IPS-20b (cell line): ENCODE measurements around the gene TM7SF3.
"Not testable (repeated sequence)": the region's sequence is repeated elsewhere in the genome, so short reads cannot be mapped to it uniquely, and the experiment has no call there.

ENCODE experiments used
- H3K27ac ChIP-seq: one replicate; pipeline ENCODE4 v1.5.1; 2013; ENCODE audit warnings: low read length
- H3K27me3 ChIP-seq: 2 replicates; pipeline ENCODE4 v1.6.1; 2013; ENCODE audit warnings: mild to moderate bottlenecking, low read length, inconsistent platforms; ENCODE audit not compliant: insufficient read depth
- H3K36me3 ChIP-seq: 2 replicates; pipeline ENCODE4 v1.6.1; 2013; ENCODE audit warnings: low read depth, mild to moderate bottlenecking, inconsistent platforms, low read length, moderate library complexity; ENCODE audit not compliant: insufficient read depth
- H3K4me1 ChIP-seq: 2 replicates; pipeline ENCODE4 v1.6.1; 2013; ENCODE audit warnings: mild to moderate bottlenecking, control low read depth, inconsistent platforms, low read length, moderate library complexity; ENCODE audit not compliant: insufficient read depth
- H3K4me3 ChIP-seq: 2 replicates; pipeline ENCODE4 v1.5.1; 2013; ENCODE audit warnings: mild to moderate bottlenecking, low read length, inconsistent platforms
- H3K9ac ChIP-seq: 2 replicates; pipeline ENCODE4 v1.6.1; 2013; ENCODE audit warnings: low read depth, mild to moderate bottlenecking, inconsistent platforms, low read length, moderate library complexity
- H3K9me3 ChIP-seq: 2 replicates; pipeline ENCODE4 v1.6.1; 2013; ENCODE audit warnings: mild to moderate bottlenecking, low read depth, low read length, inconsistent platforms; ENCODE audit not compliant: insufficient read depth

Gene TM7SF3

DNA sequence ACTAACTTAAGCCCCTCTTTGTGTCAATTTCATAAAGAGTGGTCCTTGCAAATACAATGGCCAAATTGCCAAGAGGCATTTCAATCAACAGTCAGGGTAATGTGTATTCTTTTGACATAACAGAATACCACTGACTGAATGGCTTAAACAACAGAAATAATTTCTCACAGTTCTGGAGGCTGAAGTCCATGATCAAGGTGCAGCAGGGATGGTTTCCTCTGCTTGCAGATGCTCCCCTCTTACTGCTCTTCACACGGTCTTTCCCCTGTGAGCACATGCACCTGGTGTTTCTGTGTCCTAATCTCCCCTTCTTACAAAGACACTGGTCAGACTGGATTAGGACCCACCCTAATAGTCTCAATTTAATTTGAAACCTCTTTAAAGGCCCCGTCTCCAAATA lies 44.0 kb downstream of the TM7SF3 start:
- no peak overlapping the region for H3K9ac ChIP-seq
- no peaks in the 10 kb centered on the region for H3K4me1 ChIP-seq
- H3K27ac ChIP-seq = no peak overlapping the region
- H3K36me3 ChIP-seq = peaks cover 46% of the 10 kb centered on the region
- no peaks in the 10 kb centered on the region for H3K27me3 ChIP-seq
- H3K4me3 ChIP-seq = no peak overlapping the region
- no peaks in the 10 kb centered on the region for H3K9me3 ChIP-seq

DNA sequence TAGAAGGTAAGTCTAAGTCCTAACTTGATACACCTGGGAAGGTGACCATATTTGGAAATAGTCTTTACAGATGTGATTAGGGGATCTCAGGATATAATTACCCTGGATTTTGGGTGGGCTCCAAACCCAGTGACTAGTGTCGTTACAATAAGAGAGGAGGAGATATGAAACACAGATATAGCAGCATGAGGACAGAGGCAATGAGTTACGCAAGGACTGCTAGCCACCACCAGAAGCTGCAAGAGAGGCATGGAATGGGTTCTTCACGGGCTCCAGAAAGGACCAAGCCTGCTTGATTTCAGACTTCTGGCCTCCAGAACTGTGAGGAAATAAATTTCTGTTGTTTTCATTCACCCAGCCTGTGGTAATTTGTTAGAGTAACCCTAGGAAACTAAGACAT lies 47.3 kb downstream of the TM7SF3 start:
- no peak overlapping the region for H3K9ac ChIP-seq
- no peak overlapping the region for H3K27ac ChIP-seq
- no peaks in the 10 kb centered on the region for H3K27me3 ChIP-seq
- H3K9me3 ChIP-seq = no peaks in the 10 kb centered on the region
- H3K4me1 ChIP-seq = no peaks in the 10 kb centered on the region
- peaks cover 49% of the 10 kb centered on the region for H3K36me3 ChIP-seq
- H3K4me3 ChIP-seq = no peak overlapping the region

DNA sequence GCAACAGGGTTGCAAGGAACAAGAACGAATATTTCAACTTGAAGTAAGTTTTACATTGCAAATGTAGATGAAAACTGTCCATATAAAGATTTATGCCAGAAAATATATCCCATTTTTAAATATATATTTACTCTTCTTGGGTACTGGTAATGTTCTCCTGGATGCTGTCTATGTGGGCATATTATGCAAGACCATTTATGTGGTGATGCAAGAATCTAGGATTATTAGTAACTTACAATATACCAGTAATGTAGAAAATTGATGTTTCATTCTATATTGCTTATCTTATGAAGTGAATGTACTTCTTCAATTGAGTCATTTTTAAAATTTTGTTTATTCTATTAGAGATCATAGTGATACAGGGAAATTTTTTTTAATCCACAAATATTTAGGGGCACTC lies 50.8 kb downstream of the TM7SF3 start:
- Histone ChIP-seq H3K9ac (no peak overlapping the region), H3K4me1 (no peaks in the 10 kb centered on the region), H3K4me3 (no peak overlapping the region), H3K36me3 (peaks cover 51% of the 10 kb centered on the region; the same call in 1 of the 2 replicates), H3K27me3 (no peaks in the 10 kb centered on the region), H3K27ac (no peak overlapping the region), H3K9me3 (no peaks in the 10 kb centered on the region)

DNA sequence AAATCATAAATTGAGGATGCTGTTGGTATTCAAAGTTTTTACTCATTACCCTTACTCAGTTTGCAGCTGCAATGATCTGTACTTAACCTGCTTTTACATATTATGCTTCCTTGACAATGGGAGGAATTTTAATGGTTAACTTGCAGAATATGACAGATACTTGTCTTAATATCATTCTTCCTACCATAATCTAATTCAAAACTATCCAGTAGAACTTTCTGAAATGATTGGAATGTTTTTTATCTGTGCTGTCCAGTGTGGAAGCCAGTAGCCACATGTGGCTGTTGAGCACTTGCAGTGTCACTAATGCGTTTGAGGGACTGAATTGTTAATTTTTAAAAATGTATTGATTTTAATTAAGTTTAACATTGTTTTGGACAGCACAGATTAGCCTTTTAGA lies 52.4 kb downstream of the TM7SF3 start:
- no peaks in the 10 kb centered on the region for H3K4me1 ChIP-seq
- no peak overlapping the region for H3K27ac ChIP-seq
- no peak overlapping the region for H3K9ac ChIP-seq
- no peaks in the 10 kb centered on the region for H3K27me3 ChIP-seq
- no peaks in the 10 kb centered on the region for H3K9me3 ChIP-seq
- no peak overlapping the region for H3K4me3 ChIP-seq
- peaks cover 63% of the 10 kb centered on the region for H3K36me3 ChIP-seq

DNA sequence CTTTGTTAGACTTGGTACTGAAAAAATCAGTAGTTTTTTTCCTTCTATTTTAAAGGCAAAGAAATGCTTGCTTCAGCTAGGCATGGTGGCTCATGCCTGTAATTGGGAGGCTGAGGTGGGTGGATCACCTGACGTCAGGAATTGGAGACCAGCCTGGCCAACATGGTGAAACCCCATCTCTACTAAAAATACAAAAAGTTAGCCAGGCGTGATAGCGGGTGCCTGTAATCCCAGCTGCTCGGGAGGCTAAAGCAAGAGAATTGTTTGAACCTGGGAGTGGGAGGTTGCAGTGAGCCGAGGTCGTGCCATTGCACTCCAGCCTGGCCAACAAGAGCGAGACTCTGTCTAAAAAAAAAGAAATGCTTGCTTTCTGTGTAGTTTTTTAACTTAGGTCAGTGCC lies 52.8 kb downstream of the TM7SF3 start:
- not testable (repeated sequence) for H3K27ac ChIP-seq, H3K4me1 ChIP-seq, H3K9ac ChIP-seq, H3K27me3 ChIP-seq, H3K4me3 ChIP-seq, H3K9me3 ChIP-seq
- peaks cover 65% of the 10 kb centered on the region for H3K36me3 ChIP-seq

- no peak overlapping the region for H3K9ac ChIP-seq
- H3K36me3 ChIP-seq = peaks cover 30% of the 10 kb centered on the region
- no peak overlapping the region for H3K27ac ChIP-seq
- no peak overlapping the region for H3K4me3 ChIP-seq
- no peaks in the 10 kb centered on the region for H3K4me1 ChIP-seq
- no peaks in the 10 kb centered on the region for H3K9me3 ChIP-seq
- H3K27me3 ChIP-seq = no peaks in the 10 kb centered on the region
Observed at GRCh38 chr12:26954027-26954426, 60.2 kb downstream of the TM7SF3 start.

DNA sequence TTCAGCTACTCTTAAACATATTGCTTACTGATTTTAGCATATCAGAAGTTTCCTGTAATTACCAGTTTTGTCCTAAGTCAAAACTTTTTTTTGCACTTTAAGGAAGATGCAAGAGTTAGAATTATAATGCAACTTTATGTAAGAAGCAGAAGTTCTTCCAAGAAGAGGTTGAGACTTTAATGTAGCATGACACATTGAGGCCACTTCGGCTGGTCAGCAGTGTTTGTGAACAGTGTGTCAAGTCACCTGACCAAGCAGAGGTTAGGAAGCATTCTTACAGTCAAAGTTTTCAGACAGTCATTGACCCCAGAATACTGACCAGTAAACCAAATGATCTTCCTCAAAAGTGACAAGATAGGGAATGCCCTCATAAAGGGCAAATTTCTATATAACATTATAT lies 60.7 kb downstream of the TM7SF3 start:
- H3K4me3 ChIP-seq = no peak overlapping the region
- no peaks in the 10 kb centered on the region for H3K4me1 ChIP-seq
- no peaks in the 10 kb centered on the region for H3K9me3 ChIP-seq
- no peak overlapping the region for H3K27ac ChIP-seq
- H3K36me3 ChIP-seq = peaks cover 26% of the 10 kb centered on the region
- H3K27me3 ChIP-seq = no peaks in the 10 kb centered on the region
- H3K9ac ChIP-seq = no peak overlapping the region

- no peaks in the 10 kb centered on the region for H3K4me1 ChIP-seq
- no peaks in the 10 kb centered on the region for H3K36me3 ChIP-seq
- no peak overlapping the region for H3K9ac ChIP-seq
- no peaks in the 10 kb centered on the region for H3K27me3 ChIP-seq
- no peak overlapping the region for H3K4me3 ChIP-seq
- H3K9me3 ChIP-seq = no peaks in the 10 kb centered on the region
- H3K27ac ChIP-seq = no peak overlapping the region
Observed at GRCh38 chr12:26948309-26948708, 65.9 kb downstream of the TM7SF3 start.

DNA sequence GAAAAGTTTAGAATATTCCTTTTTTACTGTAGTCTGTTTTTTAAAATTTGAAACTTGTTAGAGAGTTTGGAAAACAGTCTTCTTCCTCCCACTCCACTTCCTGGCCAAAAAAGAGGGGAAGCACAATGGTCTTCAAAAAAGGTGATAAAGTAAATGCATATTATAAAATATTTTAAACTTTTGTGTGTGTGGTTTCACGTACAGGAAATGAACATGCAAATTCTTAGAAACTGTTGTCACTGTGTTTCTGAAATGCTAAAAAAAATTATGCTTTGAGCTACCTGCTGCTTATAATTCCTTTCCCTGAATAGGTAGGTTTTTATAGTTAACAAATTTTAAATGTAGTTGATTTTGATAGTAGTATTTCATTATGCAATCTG lies 73.0 kb downstream of the TM7SF3 start:
- Histone ChIP-seq H3K4me3 (no peak overlapping the region), H3K4me1 (peaks cover 11% of the 10 kb centered on the region), H3K27me3 (no peaks in the 10 kb centered on the region), H3K36me3 (no peaks in the 10 kb centered on the region), H3K27ac (no peak overlapping the region), H3K9me3 (no peaks in the 10 kb centered on the region), H3K9ac (no peak overlapping the region)

DNA sequence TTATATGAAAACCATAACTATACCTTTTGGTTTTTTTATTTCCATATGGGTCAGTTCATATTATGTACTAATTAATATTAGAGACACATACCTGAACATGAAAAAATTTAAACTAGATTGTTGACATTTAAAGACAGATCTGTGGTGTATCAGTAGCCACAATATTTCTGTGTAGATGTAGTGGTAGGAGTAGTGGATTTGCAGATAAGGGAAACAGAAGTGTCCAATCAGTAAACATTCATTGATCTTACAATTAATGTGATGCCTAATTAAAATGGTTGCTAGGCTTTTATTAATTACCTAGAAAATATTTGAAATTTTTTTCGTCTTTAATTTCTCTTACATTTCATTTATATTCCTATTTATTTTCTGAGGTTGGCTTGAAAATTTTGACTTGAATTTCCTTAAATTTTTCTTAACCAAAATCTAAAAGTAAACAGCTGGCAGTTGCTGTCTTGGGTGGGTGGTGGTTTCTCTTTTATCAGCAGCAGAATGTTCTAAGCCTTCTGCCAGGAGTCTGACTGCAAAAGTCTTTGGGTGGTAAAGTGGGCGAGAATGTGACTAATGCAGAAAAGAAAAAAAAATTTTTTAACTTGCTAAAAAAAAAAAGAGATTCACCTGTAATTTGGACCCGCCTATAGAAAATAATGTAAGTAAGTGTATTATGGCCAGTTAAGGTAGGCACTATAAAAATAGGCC lies 73.5 kb downstream of the TM7SF3 start:
- Histone ChIP-seq H3K9ac (no peak overlapping the region), H3K36me3 (no peaks in the 10 kb centered on the region), H3K27ac (no peak overlapping the region), H3K27me3 (no peaks in the 10 kb centered on the region), H3K4me3 (no peak overlapping the region), H3K9me3 (no peaks in the 10 kb centered on the region), H3K4me1 (peaks cover 14% of the 10 kb centered on the region)

- Histone ChIP-seq H3K4me3 (peak overlapping the region; percentile 96; the same call in 1 of the 2 replicates), H3K9ac (no peak overlapping the region), H3K4me1 (peaks cover 14% of the 10 kb centered on the region), H3K9me3 (no peaks in the 10 kb centered on the region), H3K36me3 (no peaks in the 10 kb centered on the region), H3K27ac (no peak overlapping the region), H3K27me3 (no peaks in the 10 kb centered on the region)
Observed at GRCh38 chr12:26939953-26940352, 74.2 kb downstream of the TM7SF3 start.

GRCh38 chr12:26939192-26939832 lies 74.9 kb downstream of the TM7SF3 start:
- Histone ChIP-seq H3K27me3 (no peaks in the 10 kb centered on the region), H3K36me3 (peaks cover 4% of the 10 kb centered on the region; the same call in 1 of the 2 replicates), H3K27ac (no peak overlapping the region), H3K4me1 (peaks cover 14% of the 10 kb centered on the region), H3K9me3 (no peaks in the 10 kb centered on the region), H3K4me3 (peak overlapping the region; percentile 96), H3K9ac (peak overlapping the region; percentile 94)
